ENCODE measurements around the gene CTDSP2. TPM values are rescaled to one million over a fixed set of nuclear protein-coding genes. Genes with fewer than 3 reads are reported as not detected.
"Not testable (repeated sequence)": the region's sequence is repeated elsewhere in the genome, so short reads cannot be mapped to it uniquely, and the experiment has no call there.

CTDSP2 gene
- polyA plus RNA-seq, 1 of the 3 experiments (the other 2 are of a cell fraction): 119 TPM

DNA sequence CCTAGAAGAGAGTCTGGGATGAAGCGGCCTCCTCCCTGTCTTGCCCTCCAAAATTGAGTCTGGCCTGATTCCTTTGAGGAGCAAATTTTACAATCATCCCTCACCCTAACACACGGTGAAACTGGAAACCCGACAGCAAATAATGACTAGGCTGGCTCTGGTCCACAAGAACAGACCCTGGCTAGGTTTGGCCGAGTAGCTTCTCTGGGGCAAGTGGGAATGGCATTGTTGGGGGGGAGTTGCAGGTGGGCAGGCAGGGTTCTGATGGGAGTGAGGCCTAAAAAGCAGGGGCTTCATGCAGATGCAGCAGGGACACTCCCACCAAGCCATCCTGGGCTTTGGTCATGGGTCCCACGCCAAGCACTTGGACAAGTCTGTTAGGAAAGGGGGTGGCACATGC lies 25.5 kb downstream of the CTDSP2 start:
- POLR2A ChIA-PET; H3K9ac ChIP-seq; H2AFZ ChIP-seq (ENCODE audit: low read depth); DNase-seq; H3K4me1 ChIP-seq (ENCODE audit: control insufficient read depth in 1 of 2, insufficient read depth in 2 of 2, low read depth in 1 of 2, low read length in 1 of 2); H3K4me2 ChIP-seq; H3K79me2 ChIP-seq (ENCODE audit: insufficient read depth); H3K27me3 ChIP-seq (ENCODE audit: insufficient read depth); H3K9me2 ChIP-seq; H3K4me3 ChIP-seq (ENCODE audit: low read depth in 2 of 2, low read length in 1 of 2); H3K27ac ChIP-seq (ENCODE audit: low read depth in 2 of 2, low read length in 1 of 2); H3K9me3 ChIP-seq: not testable (repeated sequence)
- CTCF ChIA-PET: interaction anchor here (1.0 kb wide), 1 partner anchor 11 kb away, joined by 3 read pairs; no protein-coding TSS in a partner anchor
- 87% methylated on average over 4 of the region's 5 CpGs for WGBS (ENCODE audit: low lambda C conversion rate)
- peaks cover 45 to 64% of the 10 kb centered on the region in 2 experiments for H3K36me3 ChIP-seq (replicated peaks in 1 of 2; ENCODE audit: control insufficient read depth in 1 of 2, insufficient read depth in 2 of 2, low read length in 1 of 2)
- peaks cover 23% of the 10 kb centered on the region for H4K20me1 ChIP-seq (ENCODE audit: insufficient read depth)
- H3F3A ChIP-seq (replicated peaks; ENCODE audit: insufficient read depth): peaks cover 10% of the 10 kb centered on the region

GRCh38 chr12:57820119-57820518 lies 26.4 kb downstream of the CTDSP2 start:
- peaks cover 15% of the 10 kb centered on the region; the same call in 1 of the 2 replicates for H4K20me1 ChIP-seq (ENCODE audit: insufficient read depth)
- peaks cover 10% of the 10 kb centered on the region for H3F3A ChIP-seq (replicated peaks; ENCODE audit: insufficient read depth)
- H3K9me3 ChIP-seq; DNase-seq; H3K9me2 ChIP-seq; H2AFZ ChIP-seq (ENCODE audit: low read depth); H3K4me2 ChIP-seq; H3K9ac ChIP-seq; H3K27ac ChIP-seq (ENCODE audit: low read depth in 2 of 2, low read length in 1 of 2); POLR2A ChIA-PET; H3K79me2 ChIP-seq (ENCODE audit: insufficient read depth); H3K4me3 ChIP-seq (ENCODE audit: low read depth in 2 of 2, low read length in 1 of 2); H3K27me3 ChIP-seq (ENCODE audit: insufficient read depth): not testable (repeated sequence)
- peaks cover 36 to 55% of the 10 kb centered on the region in 2 experiments for H3K36me3 ChIP-seq (replicated peaks in 1 of 2; ENCODE audit: control insufficient read depth in 1 of 2, insufficient read depth in 2 of 2, low read length in 1 of 2)
- H3K4me1 ChIP-seq (ENCODE audit: control insufficient read depth in 1 of 2, insufficient read depth in 2 of 2, low read depth in 1 of 2, low read length in 1 of 2): peaks cover 0 to 14% of the 10 kb centered on the region in 2 experiments; a peak in 2 of 4 replicates
- CTCF ChIA-PET: interaction anchor here (0.9 to 10.2 kb wide), 3 partner anchors 12 to 85 kb away, joined by 3 to 96 read pairs (median 3); no protein-coding TSS in a partner anchor
- 95% methylated on average over 8 of the region's 8 CpGs for WGBS (ENCODE audit: low lambda C conversion rate)

DNA sequence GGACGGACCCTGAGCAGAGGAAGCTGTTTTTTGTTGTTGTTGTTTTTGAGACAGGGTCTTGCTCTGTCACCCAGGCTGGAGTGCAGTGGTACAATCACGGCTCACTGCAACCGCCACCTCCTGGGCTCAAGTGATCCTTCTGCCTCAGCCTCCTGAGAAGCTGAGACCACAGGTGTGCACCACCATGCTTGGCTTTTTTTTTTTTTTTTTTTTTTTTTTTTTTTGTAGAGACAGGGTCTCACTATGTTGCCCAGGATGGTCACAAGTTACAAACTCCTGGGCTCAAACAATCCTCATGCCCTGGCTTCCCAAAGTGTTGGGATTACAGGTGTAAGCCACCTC lies 28.6 kb downstream of the CTDSP2 start:
- peaks cover 10% of the 10 kb centered on the region for H3F3A ChIP-seq (replicated peaks; ENCODE audit: insufficient read depth)
- H3K36me3 ChIP-seq (replicated peaks in 1 of 2; ENCODE audit: control insufficient read depth in 1 of 2, insufficient read depth in 2 of 2, low read length in 1 of 2): peaks cover 25 to 34% of the 10 kb centered on the region in 2 experiments
- CTCF ChIA-PET: interaction anchor here (0.8 to 10.2 kb wide), 8 partner anchors 14 to 235 kb away, joined by 3 to 96 read pairs (median 4); partner anchors contain the start of gene TSFM
- POLR2A ChIA-PET: interaction anchor here (0.8 kb wide), 1 partner anchor 123 kb away, joined by 3 read pairs; the partner anchor contains the start of gene ATP23
- not testable (repeated sequence) for H3K79me2 ChIP-seq (ENCODE audit: insufficient read depth); DNase-seq; H2AFZ ChIP-seq (ENCODE audit: low read depth); H3K27ac ChIP-seq (ENCODE audit: low read depth in 2 of 2, low read length in 1 of 2); H3K9ac ChIP-seq; H3K4me2 ChIP-seq; H3K4me3 ChIP-seq (ENCODE audit: low read depth in 2 of 2, low read length in 1 of 2); H3K9me2 ChIP-seq; H4K20me1 ChIP-seq (ENCODE audit: insufficient read depth); H3K9me3 ChIP-seq; H3K27me3 ChIP-seq (ENCODE audit: insufficient read depth)
- 94% methylated on average over 3 of the region's 3 CpGs for WGBS (ENCODE audit: low lambda C conversion rate)
- peaks cover 0 to 20% of the 10 kb centered on the region in 2 experiments; a peak in 2 of 4 replicates for H3K4me1 ChIP-seq (ENCODE audit: control insufficient read depth in 1 of 2, insufficient read depth in 2 of 2, low read depth in 1 of 2, low read length in 1 of 2)

- Histone ChIP-seq H2AFZ (ENCODE audit: low read depth) (no peak overlapping the region), H3K36me3 (replicated peaks in 1 of 2; ENCODE audit: control insufficient read depth in 1 of 2, insufficient read depth in 2 of 2, low read length in 1 of 2) (peaks cover 25 to 33% of the 10 kb centered on the region in 2 experiments), H4K20me1 (ENCODE audit: insufficient read depth) (0 out of 2 replicates have a peak, but pooled peaks cover 10% of the 10 kb centered on the region), H3K9me3 (no peaks in the 10 kb centered on the region), H3K4me3 (ENCODE audit: low read depth in 2 of 2, low read length in 1 of 2) (no peak overlapping the region), H3K9me2 (no peaks in the 10 kb centered on the region), H3K4me2 (no peak overlapping the region), H3K27me3 (ENCODE audit: insufficient read depth) (no peaks in the 10 kb centered on the region), H3K79me2 (ENCODE audit: insufficient read depth) (no peaks in the 10 kb centered on the region), H3K4me1 (ENCODE audit: control insufficient read depth in 1 of 2, insufficient read depth in 2 of 2, low read depth in 1 of 2, low read length in 1 of 2) (peaks cover 0 to 20% of the 10 kb centered on the region in 2 experiments; a peak in 2 of 4 replicates), H3K27ac (ENCODE audit: low read depth in 2 of 2, low read length in 1 of 2) (no peak overlapping the region; a peak in 1 of 4 replicates), H3K9ac (no peak overlapping the region), H3F3A (replicated peaks; ENCODE audit: insufficient read depth) (peaks cover 10% of the 10 kb centered on the region)
- TF ChIP-seq RXRA (IDR thresholded peaks at IDR 0.05; ENCODE audit: borderline replicate concordance, low read depth): no peak
- no peak for TF ChIP-seq RAD21 (IDR thresholded peaks at IDR 0.05; ENCODE audit: low read length)
- TF ChIP-seq EP300 (IDR thresholded peaks at IDR 0.05; ENCODE audit: borderline replicate concordance in 1 of 2, low read depth in 1 of 2, low read length in 1 of 2): no peak
- no peak for TF ChIP-seq USF1 (IDR thresholded peaks at IDR 0.05; ENCODE audit: borderline replicate concordance, low read depth)
- no peak for DNase-seq
- ChIA-PET CTCF (interaction anchor here (0.9 to 10.2 kb wide), 7 partner anchors 12 to 88 kb away, joined by 3 to 96 read pairs (median 5); partner anchors contain the start of gene TSFM), POLR2A (no interaction called here)
- WGBS (ENCODE audit: low lambda C conversion rate): 94% methylated on average over 8 of the region's 8 CpGs
These were observed 29.1 kb downstream of the CTDSP2 start for GRCh38 chr12:57817261-57817989.
